ENCODE results near the gene VPS8. TPM values are rescaled to one million over a fixed set of nuclear protein-coding genes. Genes with fewer than 3 reads are reported as not detected.

VPS8 gene
- total RNA-seq, 4 donors from 2014 or later: 31.0 to 39.0 (median 32.6) TPM

GRCh38 chr3:184845819-184846218 is 33.9 kb downstream of the VPS8 start:
- peaks cover 0 to 3% (median 0%) of the 10 kb centered on the region in 4 donors for H3K4me1 ChIP-seq
- no peak for TF ChIP-seq POLR2AphosphoS5 (IDR thresholded peaks at IDR 0.05)
- no peak for TF ChIP-seq EP300 (IDR thresholded peaks at IDR 0.05)
- no peak for TF ChIP-seq POLR2A (IDR thresholded peaks at IDR 0.05; ENCODE audit: low read depth)
- TF ChIP-seq CTCF (IDR thresholded peaks at IDR 0.05): no peak
- intact Hi-C loops (cut with DNase I): no loop called here

GRCh38 chr3:184846496-184846895 is 34.5 kb downstream of the VPS8 start:
- intact Hi-C loops (cut with DNase I): no loop called here

More at GRCh38 chr3:184845819-184846218, 33.9 kb downstream of the VPS8 start:
- DNase-seq (ENCODE audit: extremely low spot score): no peak
- no peak overlapping the region for H3K27ac ChIP-seq (replicated peaks in 1 of 4)
- no peaks in the 10 kb centered on the region for H3K9me3 ChIP-seq
- no peaks in the 10 kb centered on the region for H3K27me3 ChIP-seq
- H3K36me3 ChIP-seq: peaks cover 0 to 15% (median 4%) of the 10 kb centered on the region in 4 donors
- H3K4me3 ChIP-seq: no peak overlapping the region

GRCh38 chr3:184848934-184849333 is 37.0 kb downstream of the VPS8 start:
- TF ChIP-seq CTCF (IDR thresholded peaks at IDR 0.05) (no peak), EP300 (IDR thresholded peaks at IDR 0.05) (no peak), POLR2AphosphoS5 (IDR thresholded peaks at IDR 0.05) (no peak), POLR2A (IDR thresholded peaks at IDR 0.05; ENCODE audit: low read depth) (no peak)
- Histone ChIP-seq H3K4me1 (peaks cover 0 to 4% (median 0%) of the 10 kb centered on the region in 4 donors), H3K27me3 (no peaks in the 10 kb centered on the region), H3K9me3 (no peaks in the 10 kb centered on the region), H3K27ac (replicated peaks in 1 of 4) (no peak overlapping the region), H3K36me3 (peaks cover under 1 to 39% (median 21%) of the 10 kb centered on the region in 4 donors), H3K4me3 (no peak overlapping the region)
- 93% methylated on average over 4 of the region's 4 CpGs for WGBS
- no peak for DNase-seq (ENCODE audit: extremely low spot score)
- intact Hi-C loops (cut with DNase I): no loop called here

More at GRCh38 chr3:184846496-184846895, 34.5 kb downstream of the VPS8 start:
- Histone ChIP-seq H3K27me3 (no peaks in the 10 kb centered on the region), H3K4me1 (peaks cover 0 to 4% (median 0%) of the 10 kb centered on the region in 4 donors), H3K36me3 (peaks cover 0 to 22% (median 7%) of the 10 kb centered on the region in 4 donors), H3K4me3 (no peak overlapping the region), H3K27ac (replicated peaks in 1 of 4) (no peak overlapping the region), H3K9me3 (no peaks in the 10 kb centered on the region)
- DNase-seq (ENCODE audit: extremely low spot score): no peak
- TF ChIP-seq CTCF (IDR thresholded peaks at IDR 0.05): no peak
- TF ChIP-seq POLR2AphosphoS5 (IDR thresholded peaks at IDR 0.05): no peak
- no peak for TF ChIP-seq POLR2A (IDR thresholded peaks at IDR 0.05; ENCODE audit: low read depth)
- TF ChIP-seq EP300 (IDR thresholded peaks at IDR 0.05): no peak
- WGBS: 87% methylated on average over 6 of the region's 6 CpGs

- TF ChIP-seq POLR2A (IDR thresholded peaks at IDR 0.05; ENCODE audit: low read depth) (no peak), POLR2AphosphoS5 (IDR thresholded peaks at IDR 0.05) (no peak), CTCF (IDR thresholded peaks at IDR 0.05) (no peak), EP300 (IDR thresholded peaks at IDR 0.05) (no peak)
- Histone ChIP-seq H3K9me3 (no peaks in the 10 kb centered on the region), H3K4me1 (peaks cover 0 to 4% (median 0%) of the 10 kb centered on the region in 4 donors), H3K4me3 (no peak overlapping the region), H3K27ac (replicated peaks in 1 of 4) (peak overlapping the region in 2 of 4 donors; percentile 9 to 10), H3K27me3 (no peaks in the 10 kb centered on the region), H3K36me3 (peaks cover 11 to 52% (median 32%) of the 10 kb centered on the region in 4 donors)
- DNase-seq (ENCODE audit: extremely low spot score): no peak
- intact Hi-C loops (cut with DNase I): no loop called here
- 76% methylated on average over 2 of the region's 2 CpGs for WGBS
These were observed 38.2 kb downstream of the VPS8 start for GRCh38 chr3:184850201-184850600.

GRCh38 chr3:184857099-184857498 is 45.1 kb downstream of the VPS8 start:
- intact Hi-C loops (cut with DNase I): no loop called here
- Histone ChIP-seq H3K9me3 (no peaks in the 10 kb centered on the region), H3K4me3 (no peak overlapping the region), H3K36me3 (peaks cover 39 to 98% (median 72%) of the 10 kb centered on the region in 4 donors), H3K27me3 (no peaks in the 10 kb centered on the region), H3K4me1 (no peaks in the 10 kb centered on the region), H3K27ac (replicated peaks in 1 of 4) (no peak overlapping the region)
- WGBS: 98% methylated on average over 2 of the region's 2 CpGs
- no peak for DNase-seq (ENCODE audit: extremely low spot score)
- TF ChIP-seq POLR2A (IDR thresholded peaks at IDR 0.05; ENCODE audit: low read depth): no peak
- no peak for TF ChIP-seq CTCF (IDR thresholded peaks at IDR 0.05)
- TF ChIP-seq EP300 (IDR thresholded peaks at IDR 0.05): no peak
- no peak for TF ChIP-seq POLR2AphosphoS5 (IDR thresholded peaks at IDR 0.05)
